Activated CD4-positive, alpha-beta T cell treated with anti-CD3 and anti-CD28 coated beads, Interleukin-2, amount 50 U/mL, for 16 hours (primary cell): ENCODE measurements around the gene IRF2.
A peak's percentile ranks its signal among the peaks of the same experiment; 100 is the strongest.

Experiments
- DNase-seq: peaks from one replicate; pipeline ENCODE4 v3.0.0-alpha.2; 2020

IRF2 gene

DNA sequence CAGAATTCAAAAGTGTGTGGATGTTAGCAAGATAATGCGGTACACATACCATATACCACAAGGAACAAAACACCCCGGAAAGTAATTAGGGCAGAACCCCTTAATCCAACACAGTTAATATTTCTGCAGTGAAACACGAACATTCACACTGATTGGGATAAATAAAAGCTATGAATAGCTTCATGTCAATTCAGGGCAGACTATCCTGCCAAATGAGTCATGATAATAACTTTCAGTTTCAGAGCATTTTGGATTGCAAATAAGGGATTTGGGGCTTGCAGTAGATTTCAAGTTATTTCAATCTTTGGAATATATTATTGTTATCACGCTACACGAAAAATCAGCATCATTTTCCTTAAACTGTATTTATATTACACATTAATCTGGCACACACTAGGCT is 24.3 kb downstream of the IRF2 start:
- DNase-seq: peak; percentile 26

DNA sequence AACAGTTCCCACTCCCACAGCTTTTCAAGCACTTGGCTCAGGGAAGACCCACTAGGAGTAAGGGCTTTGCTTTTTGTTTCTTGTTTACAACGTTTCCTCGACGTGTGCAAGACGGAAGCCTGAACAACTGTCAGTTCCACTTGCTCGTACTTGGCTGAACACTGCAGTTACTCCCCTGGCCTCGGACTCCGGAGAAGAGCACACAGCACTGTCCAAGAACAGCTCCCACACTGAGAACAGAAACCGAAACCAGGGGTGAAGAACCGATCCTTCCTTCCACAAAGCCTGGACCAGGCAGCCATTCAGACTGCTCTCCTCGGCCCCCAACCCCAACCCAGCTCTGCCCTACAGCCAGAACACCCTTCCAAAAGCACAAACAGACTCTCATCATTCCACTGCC is 25.5 kb downstream of the IRF2 start:
- peak; percentile 16 for DNase-seq

DNA sequence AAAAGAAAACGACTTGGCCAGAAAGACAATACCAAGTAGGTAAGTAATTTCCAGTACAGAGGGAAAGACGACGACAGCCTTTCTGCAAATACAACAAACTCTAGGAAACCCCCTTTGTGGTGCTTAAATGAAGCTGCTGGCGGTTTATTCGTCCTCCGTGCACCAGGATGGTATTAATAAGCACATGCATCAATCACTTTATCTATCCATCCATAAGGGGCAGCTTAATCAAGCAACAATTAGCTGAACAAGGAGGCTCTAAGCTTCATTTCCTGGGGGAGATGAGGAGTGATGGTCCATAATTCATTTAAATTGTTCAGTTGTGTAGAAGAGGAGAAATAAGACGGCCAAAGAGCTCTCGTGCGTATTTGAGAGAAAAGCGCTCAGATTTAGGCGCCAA is 26.2 kb downstream of the IRF2 start:
- DNase-seq: no peak

DNA sequence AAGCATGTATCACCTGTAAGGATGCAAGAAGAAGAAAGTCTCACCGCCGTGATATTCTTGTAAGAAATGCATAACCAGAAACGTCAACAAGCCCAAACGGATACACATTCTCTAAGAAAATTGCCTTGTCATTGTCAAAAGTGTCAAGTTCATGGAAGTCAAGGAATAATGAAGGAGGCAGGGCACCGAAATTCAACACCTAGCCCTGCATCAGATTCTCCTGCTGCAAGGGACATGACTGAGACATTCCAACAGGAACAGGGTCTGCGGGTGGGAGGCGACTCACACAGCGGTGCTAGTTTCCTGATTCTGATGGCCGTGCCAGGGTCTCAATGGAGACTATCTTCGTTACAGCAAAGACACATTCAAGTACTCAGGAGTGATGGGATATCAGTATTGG is 26.7 kb downstream of the IRF2 start:
- no peak for DNase-seq

DNA sequence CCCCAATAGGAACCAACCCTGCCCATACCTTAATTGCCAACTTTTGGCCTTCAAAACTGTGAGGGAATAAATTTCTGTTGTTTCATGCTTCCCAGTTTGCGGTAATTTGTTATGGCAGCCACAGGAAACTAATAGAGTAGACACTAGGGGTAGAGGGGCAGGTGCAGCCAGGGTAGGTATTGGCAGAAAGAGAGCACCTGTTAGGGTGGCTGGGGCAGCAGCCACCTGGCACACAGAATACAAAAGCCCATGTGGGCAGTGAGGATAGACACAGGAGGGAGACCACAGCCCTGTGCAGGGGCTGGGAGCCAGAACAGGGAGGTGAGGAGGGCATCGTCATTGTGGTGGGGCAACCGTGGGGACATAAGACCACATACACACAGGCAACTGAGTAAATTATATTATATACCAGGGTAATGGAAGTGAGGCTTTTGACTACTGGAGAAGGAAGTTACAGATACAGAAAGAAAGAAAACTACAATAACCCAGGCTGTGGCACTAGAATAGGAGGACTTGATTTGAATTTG is 28.2 kb downstream of the IRF2 start:
- DNase-seq: no peak

DNA sequence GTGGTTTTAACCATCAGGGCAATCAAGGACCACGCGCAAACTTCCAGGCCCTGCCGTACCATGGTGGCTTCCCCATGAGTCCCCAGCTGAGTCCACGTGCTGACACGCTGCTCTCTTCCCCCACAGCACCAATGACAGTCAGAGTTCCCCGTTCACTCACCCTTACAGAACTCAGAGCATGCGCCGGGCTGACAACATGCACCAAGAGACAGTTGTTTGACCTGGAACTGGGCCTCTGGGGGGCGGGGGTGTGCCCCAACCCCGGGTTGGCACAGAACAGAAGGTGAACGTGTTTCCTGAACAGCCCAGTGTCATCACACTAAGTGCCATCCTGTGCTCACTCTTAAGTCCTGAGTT is 29.4 kb downstream of the IRF2 start:
- DNase-seq: peak; percentile 23

DNA sequence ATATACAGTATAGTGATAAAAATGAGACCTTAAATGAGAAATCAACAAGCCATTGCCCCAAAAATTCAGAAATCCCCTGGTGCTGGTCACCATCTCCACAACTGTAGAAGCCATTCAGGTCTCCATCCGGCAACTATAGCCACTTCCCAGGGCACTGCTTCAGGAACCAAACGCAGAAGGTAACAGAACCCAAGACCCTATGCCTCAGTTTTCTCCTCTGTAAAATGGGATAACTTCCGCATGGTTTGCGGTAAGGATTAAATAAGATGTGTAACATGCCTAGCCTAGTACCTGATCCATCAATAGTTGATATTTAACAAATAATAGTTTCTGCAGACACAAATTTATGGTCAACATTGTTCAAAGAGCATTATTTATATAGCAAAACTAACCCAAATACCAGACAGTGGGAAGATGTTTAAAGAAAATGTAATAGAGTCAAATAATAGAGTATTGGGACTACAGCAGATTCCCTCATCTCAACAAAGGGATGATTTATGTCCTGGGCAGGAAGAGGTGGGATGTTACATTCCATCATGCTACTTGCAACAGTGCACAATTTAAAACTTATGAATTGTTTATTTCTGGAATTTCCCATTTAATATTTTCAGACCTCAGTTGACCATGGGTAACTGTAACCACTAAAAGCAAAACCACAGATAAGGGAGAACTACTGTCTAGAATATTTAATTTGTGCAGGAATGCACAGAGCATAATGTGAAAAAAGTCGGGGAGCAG is 30.0 kb downstream of the IRF2 start:
- DNase-seq: no peak

DNA sequence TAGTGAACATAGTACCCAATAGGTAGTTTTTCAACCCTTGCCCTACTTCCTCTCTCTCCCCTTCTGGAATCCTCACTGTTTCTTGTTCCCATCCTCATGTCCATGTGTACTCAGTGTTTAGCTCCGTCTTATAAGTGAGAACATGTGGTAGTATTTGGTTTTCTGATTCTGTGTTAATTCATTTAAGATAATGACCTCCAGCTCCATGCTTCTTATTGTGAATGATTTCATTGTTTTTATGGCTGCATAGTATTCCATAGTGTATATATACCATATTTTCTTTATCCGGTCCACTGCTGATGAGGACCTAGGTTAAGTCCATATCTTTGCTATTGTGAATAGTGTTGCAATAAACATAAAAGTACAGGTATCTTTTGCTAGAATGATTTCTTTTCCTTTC is 31.0 kb downstream of the IRF2 start:
- DNase-seq: no peak

DNA sequence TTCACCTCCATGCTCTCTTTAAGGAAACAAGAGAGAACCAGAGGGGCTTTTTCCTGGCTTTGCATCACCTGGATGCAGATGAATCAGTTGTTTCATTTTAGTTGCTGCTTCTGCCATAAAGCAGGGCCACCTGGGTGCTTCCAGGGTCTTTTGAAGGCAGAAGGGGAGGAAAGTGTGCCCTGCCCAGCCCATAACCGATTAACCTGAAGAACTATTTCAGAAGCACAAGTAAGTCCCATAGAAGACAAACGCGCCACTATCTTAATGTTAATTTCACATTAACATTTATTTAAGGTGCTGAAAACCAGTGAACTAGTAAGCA is 32.1 kb downstream of the IRF2 start:
- no peak for DNase-seq

DNA sequence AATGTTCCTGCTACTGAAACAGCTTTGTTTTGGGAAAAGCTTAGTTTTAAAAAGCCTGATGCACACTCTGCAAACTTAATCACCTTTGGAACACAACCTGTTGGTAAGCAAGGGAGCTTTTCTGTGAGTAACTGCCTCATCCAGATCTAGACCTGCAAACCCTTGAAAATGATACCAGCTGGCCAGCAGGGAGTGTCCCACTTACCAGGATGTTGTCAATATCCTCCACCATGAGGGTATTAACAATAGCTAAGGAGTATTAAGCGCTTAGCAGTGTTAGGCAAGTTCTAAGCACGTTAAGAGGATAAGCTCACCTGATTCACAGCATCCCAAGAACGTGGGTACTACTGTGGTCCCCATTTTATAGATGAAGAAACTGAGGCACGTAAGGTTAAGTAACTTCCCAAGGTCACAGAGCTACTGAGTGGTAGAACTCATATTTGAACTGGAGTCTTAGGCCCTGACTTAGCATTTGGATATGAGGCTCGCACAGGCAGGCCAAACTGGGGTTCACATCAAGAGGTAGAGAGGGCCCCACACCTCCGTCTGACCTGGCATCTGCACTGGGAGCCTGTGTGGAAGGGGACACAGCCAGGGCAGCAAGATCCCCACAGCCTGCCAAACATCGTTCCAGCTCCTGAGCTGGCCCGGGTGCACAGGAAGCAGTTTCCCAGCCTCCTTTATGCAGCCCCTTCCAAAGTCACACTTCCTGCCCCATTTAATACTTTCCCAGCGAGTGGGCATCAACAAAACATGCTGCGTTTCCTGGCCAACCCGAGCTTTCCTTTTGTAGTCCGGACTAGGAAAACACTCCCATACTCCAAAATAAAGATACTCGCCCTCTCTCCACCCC is 32.7 kb downstream of the IRF2 start:
- no peak for DNase-seq

DNA sequence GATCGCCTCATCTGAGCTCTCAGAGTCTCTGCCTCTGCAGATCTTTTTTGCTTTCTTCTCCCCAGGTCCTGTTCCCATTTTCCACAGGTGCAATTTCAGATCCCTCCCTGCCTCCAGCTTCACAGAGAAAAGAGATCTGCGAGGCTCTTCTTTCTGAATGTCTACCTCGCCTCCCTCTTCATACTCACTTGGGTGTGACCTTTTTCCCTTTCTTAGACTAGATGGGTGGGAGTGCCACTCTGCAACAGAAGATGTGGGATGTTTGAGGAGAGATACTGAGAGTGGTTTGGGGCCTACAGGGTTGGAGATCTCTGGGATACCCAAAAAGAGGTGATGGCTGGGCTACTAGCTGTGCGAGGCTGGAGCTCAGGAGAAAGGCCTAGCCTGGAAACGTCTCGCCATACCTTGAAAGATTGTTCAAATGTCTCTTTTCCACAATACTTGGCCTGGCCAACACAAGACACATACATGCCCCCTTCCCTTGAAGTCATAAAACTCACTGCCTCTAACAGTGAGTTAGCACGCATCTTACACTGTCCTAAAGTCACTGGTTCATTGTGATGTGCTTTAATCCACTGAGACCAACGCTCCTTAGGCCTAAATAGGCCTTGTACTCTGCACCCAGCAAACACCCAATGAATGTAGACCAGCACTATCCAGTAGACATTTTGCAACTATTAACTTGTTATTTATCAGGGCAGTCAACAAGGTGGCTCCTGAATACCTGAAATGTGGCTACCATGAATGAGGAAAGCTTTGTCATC is 33.6 kb downstream of the IRF2 start:
- DNase-seq: no peak

DNA sequence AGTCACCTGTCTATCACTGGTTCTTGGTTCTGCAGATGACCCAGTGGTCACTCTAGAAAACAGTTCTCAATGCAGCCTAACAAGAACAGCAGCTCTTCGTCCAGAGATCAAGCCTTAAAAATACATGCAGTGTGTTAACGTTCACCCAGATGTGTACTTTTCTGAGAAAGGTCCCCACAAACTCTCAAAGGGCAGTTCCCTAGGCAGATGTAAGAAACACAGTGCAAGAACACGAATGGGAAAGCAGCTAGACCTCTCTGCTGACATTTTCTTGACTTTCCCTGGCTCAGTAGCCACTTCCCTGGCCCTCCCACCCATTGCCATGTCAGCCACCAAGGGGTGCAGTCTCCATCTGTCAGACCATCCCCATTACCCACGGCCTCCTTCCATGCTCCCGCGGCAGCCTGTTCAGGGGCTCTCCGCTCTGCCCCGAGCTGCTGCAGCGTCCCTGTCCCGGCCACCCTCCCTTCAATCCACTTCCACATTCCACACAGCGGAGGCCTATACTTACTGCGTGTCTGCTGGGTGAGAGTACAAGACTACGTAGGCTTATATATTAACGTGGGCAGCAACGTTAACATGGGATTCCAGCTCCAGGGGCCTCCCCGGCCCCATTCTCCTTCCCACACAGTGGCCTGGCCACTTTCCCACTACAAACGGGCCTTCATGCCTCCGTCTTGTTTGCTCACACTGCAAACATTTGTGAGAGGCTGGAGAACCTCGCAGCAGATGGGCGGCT is 34.3 kb downstream of the IRF2 start:
- DNase-seq: no peak

DNA sequence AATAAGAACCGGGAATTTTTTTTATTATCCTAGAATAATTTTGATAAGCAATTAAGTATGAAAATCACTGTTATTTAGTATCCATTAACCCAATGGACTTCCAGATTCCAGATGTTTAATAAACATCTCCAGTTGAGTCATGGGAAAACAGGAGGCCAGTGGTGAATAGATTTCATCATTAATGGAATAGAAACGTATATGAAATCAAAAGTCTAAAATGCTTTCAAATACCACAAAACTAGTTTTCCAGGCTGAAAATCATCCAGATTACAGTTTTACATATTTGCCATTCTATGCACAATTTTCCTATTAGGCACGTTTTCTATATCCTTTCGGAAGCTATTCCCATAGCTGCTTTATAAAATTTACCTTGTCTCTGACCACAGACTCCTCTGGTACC is 35.0 kb downstream of the IRF2 start:
- no peak for DNase-seq

DNA sequence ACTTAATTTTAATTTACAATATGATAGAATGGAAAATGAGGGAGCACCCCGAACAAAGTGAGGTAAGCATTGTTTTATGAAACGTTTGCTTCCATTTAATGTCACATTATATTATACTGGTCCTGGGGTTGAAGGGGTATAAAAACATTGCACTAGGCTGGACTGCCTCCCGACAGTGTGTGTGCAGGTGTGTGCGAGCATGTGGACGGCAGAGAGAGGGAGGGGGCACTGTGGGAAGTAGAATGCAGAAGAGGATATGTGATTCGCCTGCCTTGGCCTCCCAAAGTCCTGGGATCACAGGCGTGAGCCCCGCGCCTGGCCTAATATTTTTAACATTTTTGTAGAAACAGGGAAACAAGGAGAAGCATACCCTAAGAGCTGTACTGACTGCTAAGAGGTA is 36.0 kb downstream of the IRF2 start:
- no peak for DNase-seq

DNA sequence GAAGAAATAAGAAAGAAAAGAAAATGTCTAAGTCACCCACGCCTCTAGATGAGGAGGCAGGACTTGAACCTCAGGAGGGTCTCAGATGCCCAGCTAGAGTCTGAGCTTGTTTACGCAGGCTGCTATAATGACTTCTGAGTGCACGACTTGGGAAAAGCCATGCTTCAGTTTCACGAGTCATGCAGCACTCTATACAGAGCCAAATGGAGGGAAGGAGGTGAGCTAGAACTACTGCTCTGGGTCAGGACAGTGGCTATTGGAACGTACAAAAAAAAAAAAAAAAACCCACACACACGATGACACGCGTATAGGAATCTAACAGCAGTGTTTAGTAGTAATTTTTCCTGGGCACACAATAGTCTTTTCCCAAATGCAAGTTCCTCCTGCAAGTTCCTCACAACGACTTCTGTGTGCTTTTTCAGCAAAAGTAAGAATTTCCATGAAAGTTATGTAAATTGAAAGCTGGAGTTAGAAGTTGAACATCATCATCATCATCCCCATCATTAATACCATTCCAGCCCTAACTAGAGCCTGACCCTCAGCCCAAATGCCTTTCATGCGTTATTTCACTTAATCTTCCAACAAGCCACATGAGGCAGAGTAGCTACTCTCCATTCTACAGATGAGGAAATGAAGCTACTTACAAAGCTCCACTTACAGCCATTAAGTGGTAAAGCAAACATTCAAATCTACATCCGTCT is 36.6 kb downstream of the IRF2 start:
- DNase-seq: no peak

DNA sequence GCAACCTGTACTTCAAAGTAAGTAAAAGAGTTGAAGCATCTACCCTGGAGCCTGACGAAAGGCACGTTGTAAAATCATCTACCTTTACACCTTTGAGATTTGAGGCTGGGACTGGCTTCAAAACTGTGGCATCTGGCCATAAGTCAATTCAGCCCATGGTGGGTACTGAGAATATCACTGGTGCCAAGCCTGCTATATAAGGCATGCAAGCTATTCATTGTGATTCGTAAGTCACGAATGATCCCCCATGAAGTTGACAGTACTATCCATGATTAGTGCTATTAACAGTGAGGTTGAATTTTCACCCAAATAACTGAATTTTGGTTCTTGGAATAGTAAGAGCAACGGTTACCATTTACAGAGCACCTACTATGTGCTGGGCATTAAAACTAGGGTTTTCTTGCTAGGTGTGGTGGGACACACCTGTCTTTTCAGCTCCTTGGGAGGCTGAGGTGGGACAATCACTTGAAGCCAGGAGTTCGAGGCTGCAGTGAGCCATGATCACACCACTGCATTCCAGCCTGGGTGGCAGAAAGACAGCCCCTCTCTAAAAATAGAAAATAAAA is 39.8 kb downstream of the IRF2 start:
- DNase-seq: no peak

DNA sequence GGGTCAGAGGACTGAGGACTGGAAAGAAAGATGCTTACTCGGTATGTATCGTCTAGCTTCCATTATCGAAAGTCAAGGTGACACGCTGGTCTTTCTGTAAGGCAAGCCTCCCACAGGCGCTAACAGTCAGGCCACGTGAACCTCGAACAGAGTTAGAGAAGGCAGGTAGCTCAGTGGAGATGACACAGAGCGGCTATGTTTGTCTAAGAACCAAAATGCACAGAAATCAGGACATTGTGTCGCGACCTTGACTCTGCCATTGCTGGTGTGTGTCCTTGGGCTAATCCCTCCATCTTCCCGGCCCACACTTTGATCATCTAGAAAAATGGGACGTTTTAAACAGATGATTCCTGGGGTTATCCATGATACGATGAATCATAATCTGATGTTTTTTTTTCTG is 40.3 kb downstream of the IRF2 start:
- DNase-seq: no peak

DNA sequence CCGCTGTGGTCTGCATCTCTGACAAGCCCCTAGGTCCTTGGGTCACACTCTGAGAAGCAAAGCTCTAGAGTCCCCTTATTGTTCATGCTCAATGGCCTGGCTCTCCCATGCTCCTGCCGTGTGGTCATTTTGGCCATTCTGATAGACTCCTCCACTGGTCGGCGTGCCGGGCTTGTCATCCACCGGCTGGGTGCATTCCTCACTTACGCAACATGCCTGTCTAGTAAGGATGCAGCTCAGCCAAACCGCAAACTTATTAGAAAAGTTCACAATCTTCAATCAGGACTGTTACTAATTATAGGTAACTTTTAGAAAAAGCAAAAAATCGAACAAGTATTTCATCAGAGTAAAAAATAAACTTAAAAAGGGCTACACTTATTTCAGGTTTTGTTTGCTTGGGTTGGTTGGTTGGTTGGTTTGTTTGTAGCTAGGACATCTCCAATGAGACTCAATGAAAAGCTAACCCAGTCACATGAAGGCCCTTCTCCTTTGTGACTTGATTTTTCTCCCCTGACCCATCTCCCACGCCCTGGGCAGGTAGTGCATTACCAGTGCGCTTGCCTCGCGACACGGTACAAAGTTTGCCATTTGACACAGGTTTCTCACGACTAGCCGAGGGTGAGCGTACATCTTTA is 41.0 kb downstream of the IRF2 start:
- no peak for DNase-seq

DNA sequence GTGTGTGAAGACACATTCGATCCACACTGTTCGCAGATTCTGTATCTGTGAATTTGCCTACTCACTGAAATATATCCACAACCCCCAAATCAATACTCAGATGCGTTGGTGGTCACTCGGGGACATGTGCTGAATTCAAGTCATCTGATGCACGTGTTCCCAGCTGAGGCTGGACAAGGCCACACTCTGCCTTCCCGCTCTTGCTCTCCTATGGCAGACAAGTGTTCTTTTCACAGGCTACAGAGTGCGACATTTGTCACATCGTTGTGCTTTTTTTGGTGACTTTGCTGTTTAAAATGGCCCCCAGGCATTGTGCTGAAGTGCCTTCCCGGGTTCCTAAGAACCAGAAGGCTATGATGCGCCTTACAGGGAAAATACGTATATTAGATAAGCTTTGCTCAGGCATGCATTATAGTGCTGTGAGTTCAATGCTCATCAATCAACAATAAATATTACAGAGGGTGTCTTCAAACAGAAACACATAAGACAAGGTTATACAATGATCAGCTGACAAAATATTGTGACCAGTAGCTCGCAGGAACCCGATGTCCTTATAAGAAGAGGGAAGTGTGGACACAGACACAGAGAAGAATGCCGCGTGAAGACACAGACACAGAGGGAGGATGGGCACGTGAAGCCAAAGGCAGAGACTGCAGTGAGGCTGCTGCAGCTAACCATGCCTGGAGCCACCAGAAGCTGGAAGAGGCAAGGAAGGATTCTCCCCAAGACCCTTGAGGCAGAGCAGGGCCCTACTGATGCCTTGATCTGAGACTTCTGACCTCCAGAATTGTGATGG is 42.0 kb downstream of the IRF2 start:
- no peak for DNase-seq

DNA sequence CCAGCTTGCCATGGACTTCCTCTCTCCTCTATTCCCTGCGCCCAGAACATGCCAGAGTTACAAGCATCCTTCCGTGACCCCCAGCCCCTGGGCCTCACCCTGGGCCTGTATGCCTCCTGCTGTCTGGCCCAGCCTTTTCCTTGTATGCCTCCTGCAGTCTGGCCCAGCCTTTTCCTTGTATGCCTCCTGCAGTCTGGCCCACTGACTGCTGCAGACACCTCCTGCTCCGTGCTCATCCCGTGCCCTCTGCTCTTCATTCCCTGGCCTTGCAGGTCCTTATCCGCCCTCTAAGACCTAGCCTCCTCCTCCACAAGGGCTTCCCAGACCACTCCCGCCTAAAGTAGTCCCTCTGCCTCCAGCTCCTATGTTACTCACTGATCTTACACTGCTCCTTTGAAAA is 44.2 kb downstream of the IRF2 start:
- no peak for DNase-seq

DNA sequence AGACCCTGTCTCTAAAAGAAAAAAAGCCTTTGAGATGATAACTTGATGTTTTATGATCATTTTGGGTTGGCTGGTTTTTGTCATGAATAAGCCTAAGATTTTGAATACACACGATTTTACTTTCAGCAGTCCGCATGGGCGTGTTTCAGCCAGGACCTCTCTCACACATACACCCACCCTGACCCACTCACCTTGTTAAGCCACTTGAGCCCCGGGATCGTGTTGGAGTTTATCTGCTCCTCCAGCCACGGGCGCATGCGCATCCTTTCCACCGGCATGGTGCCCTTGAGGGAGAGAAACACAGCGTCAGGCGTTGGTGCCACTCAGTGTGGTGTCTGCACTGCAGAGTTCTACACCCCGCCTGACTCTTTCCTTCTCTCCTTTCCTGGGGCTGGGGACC is 45.6 kb downstream of the IRF2 start:
- no peak for DNase-seq
